Muscle of arm (tissue), 12 donors: ENCODE results near the gene CLDN7. TPM values are rescaled to one million over a fixed set of nuclear protein-coding genes. Genes with fewer than 3 reads are reported as not detected.

Experiments
- polyA plus RNA-seq, 12 donors: library from polyadenylated mRNA; unstranded; fragments of 120-200 nt; gene quantifications; one replicate each; pipeline ENCODE4 v1.2.1, GENCODE V29; 2013; ENCODE audit not compliant: insufficient read length in 12 of 12

The CLDN7 gene
- polyA plus RNA-seq, 12 donors: 0.32 to 39.4 (median 1.1) TPM; not detected in 1

Other genes starting within 250 kb of the CLDN7 start
- gene RNASEK, start 249.9 kb downstream of the CLDN7 start, polyA plus RNA-seq: 100 to 1,000 TPM in 10 of 12 donors, 10 to 100 TPM in 1, not detected in 1; 89.8 to 231 (median 118) TPM
- gene BCL6B, start 239.4 kb downstream of the CLDN7 start, polyA plus RNA-seq: 10 to 100 TPM in 11 of 12 donors, not detected in 1; 16.2 to 24.7 (median 18.8) TPM
- 1 to 10 TPM in 9 of 12 donors, under 1 TPM in 1, not detected in 2; 0.86 to 2.9 (median 1.2) TPM for gene SLC16A13, start 226.5 kb downstream of the CLDN7 start, polyA plus RNA-seq
- gene SLC16A11, start 218.4 kb downstream of the CLDN7 start, polyA plus RNA-seq: 1 to 10 TPM in 1 of 12 donors, under 1 TPM in 6, not detected in 5; 0.09 to 1.6 (median 0.16) TPM
- gene CLEC10A, start 182.2 kb downstream of the CLDN7 start, polyA plus RNA-seq: 1 to 10 TPM in 10 of 12 donors, not detected in 2; 1.1 to 4.4 (median 1.5) TPM
- gene ASGR2, start 147.7 kb downstream of the CLDN7 start, polyA plus RNA-seq: 1 to 10 TPM in 2 of 12 donors, under 1 TPM in 8, not detected in 2; 0.12 to 1.9 (median 0.33) TPM
- 1 to 10 TPM in 10 of 12 donors, not detected in 2; 1.4 to 10.0 (median 2.2) TPM for gene ASGR1, start 83.1 kb downstream of the CLDN7 start, polyA plus RNA-seq
- gene DLG4, start 42.6 kb downstream of the CLDN7 start, polyA plus RNA-seq: 10 to 100 TPM in 11 of 12 donors, not detected in 1; 14.8 to 47.6 (median 19.5) TPM
- 100 to 1,000 TPM in 11 of 12 donors, not detected in 1; 217 to 359 (median 236) TPM for gene ACADVL, start 42.5 kb downstream of the CLDN7 start, polyA plus RNA-seq
- 10 to 100 TPM in 11 of 12 donors, not detected in 1; 26.7 to 49.0 (median 33.7) TPM for gene DVL2, start 28.0 kb downstream of the CLDN7 start, polyA plus RNA-seq
- 10 to 100 TPM in 11 of 12 donors, not detected in 1; 22.6 to 56.9 (median 33.3) TPM for gene PHF23, start 23.0 kb downstream of the CLDN7 start, polyA plus RNA-seq
- gene GABARAP, start 20.0 kb downstream of the CLDN7 start, polyA plus RNA-seq: 100 to 1,000 TPM in 11 of 12 donors, not detected in 1; 201 to 913 (median 299) TPM
- 100 to 1,000 TPM in 11 of 12 donors, not detected in 1; 152 to 205 (median 181) TPM for gene CTDNEP1, start 10.7 kb downstream of the CLDN7 start, polyA plus RNA-seq
- 10 to 100 TPM in 11 of 12 donors, not detected in 1; 32.1 to 70.1 (median 38.0) TPM for gene ELP5, start 10.3 kb downstream of the CLDN7 start, polyA plus RNA-seq
- gene SLC2A4, start 19.2 kb upstream of the CLDN7 start, polyA plus RNA-seq: 10 to 100 TPM in 10 of 12 donors, 1 to 10 TPM in 1, not detected in 1; 6.9 to 49.0 (median 19.5) TPM
- gene YBX2, start 32.2 kb upstream of the CLDN7 start, polyA plus RNA-seq: 1 to 10 TPM in 9 of 12 donors, under 1 TPM in 2, not detected in 1; 0.41 to 6.7 (median 2.3) TPM
- 100 to 1,000 TPM; 199 to 437 (median 272) TPM for gene EIF5A, start 45.1 kb upstream of the CLDN7 start, polyA plus RNA-seq
- gene GPS2, start 52.9 kb upstream of the CLDN7 start, polyA plus RNA-seq: 100 to 1,000 TPM in 1 of 12 donors, 10 to 100 TPM in 10, not detected in 1; 56.0 to 125 (median 60.5) TPM
- 10 to 100 TPM in 11 of 12 donors, not detected in 1; 12.7 to 24.9 (median 17.4) TPM for gene NEURL4, start 66.9 kb upstream of the CLDN7 start, polyA plus RNA-seq
- gene ACAP1, start 74.1 kb upstream of the CLDN7 start, polyA plus RNA-seq: 10 to 100 TPM in 3 of 12 donors, 1 to 10 TPM in 8, not detected in 1; 2.8 to 17.4 (median 8.1) TPM
- 1 to 10 TPM in 11 of 12 donors, not detected in 1; 5.0 to 9.0 (median 6.6) TPM for gene KCTD11, start 89.7 kb upstream of the CLDN7 start, polyA plus RNA-seq
- gene TMEM95, start 92.7 kb upstream of the CLDN7 start, polyA plus RNA-seq: not detected
- 1 to 10 TPM in 2 of 12 donors, under 1 TPM in 8, not detected in 2; 0.15 to 3.8 (median 0.47) TPM for gene TNK1, start 118.6 kb upstream of the CLDN7 start, polyA plus RNA-seq
- gene PLSCR3, start 132.0 kb upstream of the CLDN7 start, polyA plus RNA-seq: 10 to 100 TPM in 11 of 12 donors, not detected in 1; 19.8 to 52.1 (median 23.2) TPM
- gene TMEM256, start 141.6 kb upstream of the CLDN7 start, polyA plus RNA-seq: 10 to 100 TPM in 11 of 12 donors, not detected in 1; 45.1 to 67.7 (median 49.8) TPM
- gene NLGN2, start 145.4 kb upstream of the CLDN7 start, polyA plus RNA-seq: 10 to 100 TPM in 11 of 12 donors, not detected in 1; 17.0 to 37.6 (median 24.5) TPM
- not detected for gene SPEM1, start 157.8 kb upstream of the CLDN7 start, polyA plus RNA-seq
- not detected for gene SPEM2, start 163.1 kb upstream of the CLDN7 start, polyA plus RNA-seq
- not detected for gene SPEM3, start 166.4 kb upstream of the CLDN7 start, polyA plus RNA-seq
- gene TMEM102, start 173.0 kb upstream of the CLDN7 start, polyA plus RNA-seq: 1 to 10 TPM in 3 of 12 donors, under 1 TPM in 7, not detected in 2; 0.62 to 2.2 (median 0.86) TPM
- 10 to 100 TPM in 1 of 12 donors, 1 to 10 TPM in 9, under 1 TPM in 1, not detected in 1; 0.97 to 15.9 (median 2.4) TPM for gene FGF11, start 177.0 kb upstream of the CLDN7 start, polyA plus RNA-seq
- gene CHRNB1, start 182.6 kb upstream of the CLDN7 start, polyA plus RNA-seq: 10 to 100 TPM in 11 of 12 donors, not detected in 1; 35.1 to 91.7 (median 79.7) TPM
- gene ZBTB4, start 217.2 kb upstream of the CLDN7 start, polyA plus RNA-seq: 10 to 100 TPM in 11 of 12 donors, not detected in 1; 20.6 to 54.7 (median 24.4) TPM
- under 1 TPM in 9 of 12 donors, not detected in 3; 0.08 to 0.65 (median 0.29) TPM for gene SLC35G6, start 219.0 kb upstream of the CLDN7 start, polyA plus RNA-seq
- 100 to 1,000 TPM in 2 of 12 donors, 10 to 100 TPM in 10; 42.7 to 443 (median 60.3) TPM for gene POLR2A, start 221.9 kb upstream of the CLDN7 start, polyA plus RNA-seq